C4-2B (cell line): Measurements from ENCODE around the gene EPS8L1.

ENCODE experiments used
- H3K27ac ChIP-seq: fragments of 450-650 bp; 2 replicates; pipeline ENCODE4 v1.5.1; 2017
- CTCF ChIP-seq: fragments of 450-650 bp; conservative IDR thresholded peaks from 2 replicates; pipeline ENCODE4 v1.5.1; 2017; ENCODE audit warnings: mild to moderate bottlenecking
- ZFX ChIP-seq: fragments of 450-650 bp; IDR thresholded peaks from 2 replicates; pipeline ENCODE4 v1.6.1; 2017

EPS8L1 gene

DNA sequence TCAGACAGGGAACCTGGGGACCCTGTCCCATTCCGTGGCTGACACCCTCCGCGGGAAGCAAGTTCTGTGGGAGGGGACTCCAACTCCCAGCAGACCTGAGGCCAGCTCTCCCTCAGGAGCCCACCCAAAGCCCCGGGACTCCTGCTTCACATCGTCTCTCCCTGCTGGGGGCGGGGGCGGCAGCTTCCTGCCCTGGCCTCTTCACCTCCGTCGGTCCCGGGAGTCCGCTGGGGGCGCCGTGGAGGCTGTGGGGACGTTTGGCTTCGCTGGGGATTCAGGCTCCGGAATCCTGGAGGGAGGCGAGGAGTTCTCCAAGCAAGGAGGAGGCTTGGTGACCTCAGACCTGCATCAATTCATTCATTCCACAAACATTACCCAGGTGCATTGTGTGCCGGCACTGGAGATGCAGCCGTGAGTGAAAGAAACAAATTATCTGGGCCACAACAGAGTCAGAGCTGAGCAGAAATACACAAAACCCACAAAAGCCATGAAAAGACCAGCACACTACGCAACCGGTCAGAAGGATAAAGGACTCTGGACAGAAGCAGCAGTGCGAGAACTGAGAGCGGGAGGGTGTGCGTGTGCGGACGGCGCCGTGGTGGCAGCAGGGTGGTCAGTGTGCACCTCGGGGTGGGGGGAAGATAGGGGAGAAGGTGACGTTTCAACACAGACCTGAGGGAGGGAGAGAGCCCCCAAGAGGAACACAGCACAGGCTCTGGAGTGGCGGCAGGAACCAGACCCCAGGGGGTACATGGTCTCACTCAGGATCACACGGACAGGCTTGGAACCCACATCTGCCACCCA lies 19.0 kb downstream of the EPS8L1 start:
- no peak overlapping the region for H3K27ac ChIP-seq
- no peak for TF ChIP-seq ZFX
- TF ChIP-seq CTCF: no peak

- TF ChIP-seq CTCF: no peak
- TF ChIP-seq ZFX: no peak
- H3K27ac ChIP-seq: no peak overlapping the region
Observed at GRCh38 chr19:55095260-55096060, 19.8 kb downstream of the EPS8L1 start.

DNA sequence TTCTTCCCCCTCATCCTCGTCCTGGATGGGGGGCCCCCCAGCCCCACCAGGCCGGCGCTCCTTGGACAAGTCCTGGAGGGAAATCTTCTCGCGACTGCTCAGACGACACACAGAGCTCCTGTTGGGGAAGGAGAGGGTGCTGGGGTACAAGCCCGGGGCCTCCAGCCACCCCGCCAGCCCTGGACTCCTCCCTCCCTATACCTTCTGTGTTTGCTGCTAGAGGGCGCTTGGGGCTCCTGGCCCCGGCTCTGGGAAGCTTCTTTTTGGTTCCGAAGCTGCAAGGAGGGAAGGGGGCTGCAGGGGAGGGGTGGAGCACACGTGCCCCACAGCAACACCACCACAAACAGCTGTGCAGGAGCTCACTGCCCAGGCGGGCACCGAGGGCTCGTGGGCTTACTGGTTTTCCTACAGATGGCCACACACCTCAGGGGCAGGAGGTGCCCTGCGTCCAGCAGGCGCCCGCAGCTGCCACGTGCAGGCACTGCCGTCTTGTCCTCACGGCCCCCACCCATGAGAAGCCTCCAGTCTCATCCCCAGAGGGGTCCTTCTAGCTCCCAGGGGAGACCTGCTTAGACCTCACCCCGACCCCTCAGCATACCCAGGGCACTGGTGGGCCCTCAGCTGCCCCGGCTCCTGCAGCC lies 20.5 kb downstream of the EPS8L1 start:
- TF ChIP-seq ZFX: no peak
- TF ChIP-seq CTCF: no peak
- H3K27ac ChIP-seq: no peak overlapping the region

GRCh38 chr19:55097864-55098715 lies 22.4 kb downstream of the EPS8L1 start:
- H3K27ac ChIP-seq: no peak overlapping the region
- no peak for TF ChIP-seq ZFX
- no peak for TF ChIP-seq CTCF

DNA sequence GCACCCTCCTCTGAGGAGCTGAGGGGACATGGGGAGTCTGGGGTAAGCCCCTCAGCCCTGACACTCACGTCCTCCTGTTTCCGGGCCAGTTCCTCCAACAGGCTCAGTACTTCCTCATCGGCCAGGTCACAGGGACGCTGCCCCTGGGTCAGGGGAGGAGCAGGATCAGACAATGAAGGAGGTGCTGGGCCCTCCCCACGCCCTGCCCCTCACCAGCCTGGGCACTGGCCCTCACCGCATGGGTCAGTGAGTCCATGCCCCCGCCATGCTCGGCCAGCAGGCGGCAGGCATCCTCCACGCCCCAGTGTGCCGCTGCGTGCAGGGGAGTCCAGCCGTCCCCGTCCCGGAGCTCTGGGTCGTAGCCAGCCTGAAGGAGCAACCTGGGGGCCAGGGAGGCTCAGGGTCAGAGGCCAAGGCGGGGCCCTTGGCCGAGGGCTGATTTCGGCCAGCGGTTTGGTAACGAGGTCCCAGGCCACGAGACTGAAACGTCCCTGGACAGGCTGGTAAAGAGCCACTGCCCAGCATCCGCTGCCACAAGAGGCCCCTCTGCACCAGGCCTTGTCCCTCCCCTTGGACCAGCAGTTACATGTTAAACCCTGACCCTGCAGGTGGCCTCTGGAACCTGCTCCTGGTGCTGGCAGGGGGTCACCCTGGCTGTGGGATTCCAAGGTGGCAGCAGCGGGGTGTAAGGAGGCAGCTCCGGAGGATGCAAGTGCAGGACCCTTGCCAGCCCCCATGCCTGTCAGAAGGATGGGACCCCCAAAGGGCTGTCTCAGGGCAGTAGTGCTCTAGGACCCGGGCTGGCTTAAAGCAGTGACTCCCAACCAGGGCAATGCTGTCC lies 23.3 kb downstream of the EPS8L1 start:
- H3K27ac ChIP-seq: no peak overlapping the region
- TF ChIP-seq ZFX: no peak
- no peak for TF ChIP-seq CTCF
